Skeletal muscle tissue (tissue), 4 donors: Measurements from ENCODE around the gene TICAM2. TPM values are rescaled to one million over a fixed set of nuclear protein-coding genes. Genes with fewer than 3 reads are reported as not detected.

Source experiments
- H3K27ac ChIP-seq: one replicate; pipeline ENCODE4 v1.7.0; 2013; ENCODE audit warnings: mild to moderate bottlenecking, low read depth, low read length, inconsistent platforms
- H3K27me3 ChIP-seq, 3 donors: one replicate each; pipeline ENCODE4 v1.7.0; 2013; ENCODE audit warnings: low read length in 3 of 3; ENCODE audit not compliant: control insufficient read depth in 3 of 3, insufficient read depth in 3 of 3
- H3K36me3 ChIP-seq, 3 donors: one replicate each; pipeline ENCODE4 v1.7.0; 2013; ENCODE audit warnings: low read length in 3 of 3; ENCODE audit not compliant: control insufficient read depth in 3 of 3, insufficient read depth in 3 of 3
- H3K4me1 ChIP-seq, 3 donors: one replicate each; pipeline ENCODE4 v1.7.0; 2013; ENCODE audit warnings: low read length in 3 of 3, mild to moderate bottlenecking in 3 of 3; ENCODE audit not compliant: control insufficient read depth in 3 of 3, insufficient read depth in 3 of 3
- H3K4me3 ChIP-seq, 3 donors: one replicate each; pipeline ENCODE4 v1.7.0; 2013; ENCODE audit warnings: low read length in 3 of 3
- H3K9ac ChIP-seq, 3 donors: one replicate each; pipeline ENCODE4 v1.7.0; 2013; ENCODE audit warnings: low read length in 3 of 3, mild to moderate bottlenecking in 3 of 3, moderate library complexity in 2 of 3, low read depth in 1 of 3
- H3K9me3 ChIP-seq, 3 donors: one replicate each; pipeline ENCODE4 v1.7.0; 2013; ENCODE audit warnings: low read length in 3 of 3; ENCODE audit not compliant: control insufficient read depth in 3 of 3
- total RNA-seq: library from RNA; depleted of rRNA; stranded (reverse); fragments of >200 nt; gene quantifications from one replicate; pipeline ENCODE4 v1.2.3, GENCODE V29; 2014
- donor health status: Osteomylitis.

TICAM2 gene
- total RNA-seq, 1 donor from 2014 or later, result 2.6 TPM

DNA sequence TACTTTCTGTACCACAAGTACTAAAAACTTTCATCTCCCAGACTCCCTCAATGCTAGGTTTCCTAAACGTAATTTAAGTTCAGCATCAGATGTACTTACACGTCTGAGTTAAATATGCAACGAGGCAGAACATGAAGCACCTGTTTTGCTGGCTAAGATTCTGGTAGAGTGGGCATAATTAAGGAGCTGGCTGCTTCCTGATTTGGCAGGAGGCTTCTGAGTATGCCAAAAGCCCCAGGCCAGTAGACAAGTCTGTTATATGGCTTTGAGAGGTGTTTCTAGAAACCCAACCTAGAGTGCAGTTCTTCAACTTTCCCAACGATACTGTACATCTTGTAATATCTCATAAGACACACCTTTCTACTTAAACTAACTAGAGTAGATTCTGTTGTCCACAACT, 13.6 kb downstream of the TICAM2 start:
- H3K4me1 ChIP-seq, result peaks cover 13 to 33% (median 13%) of the 10 kb centered on the region in 3 donors
- H3K4me3 ChIP-seq, result no peak overlapping the region
- no peaks in the 10 kb centered on the region for H3K27me3 ChIP-seq
- H3K36me3 ChIP-seq, result no peaks in the 10 kb centered on the region
- no peaks in the 10 kb centered on the region for H3K9me3 ChIP-seq
- H3K27ac ChIP-seq, result peak overlapping the region; percentile 6
- H3K9ac ChIP-seq, result no peak overlapping the region

DNA sequence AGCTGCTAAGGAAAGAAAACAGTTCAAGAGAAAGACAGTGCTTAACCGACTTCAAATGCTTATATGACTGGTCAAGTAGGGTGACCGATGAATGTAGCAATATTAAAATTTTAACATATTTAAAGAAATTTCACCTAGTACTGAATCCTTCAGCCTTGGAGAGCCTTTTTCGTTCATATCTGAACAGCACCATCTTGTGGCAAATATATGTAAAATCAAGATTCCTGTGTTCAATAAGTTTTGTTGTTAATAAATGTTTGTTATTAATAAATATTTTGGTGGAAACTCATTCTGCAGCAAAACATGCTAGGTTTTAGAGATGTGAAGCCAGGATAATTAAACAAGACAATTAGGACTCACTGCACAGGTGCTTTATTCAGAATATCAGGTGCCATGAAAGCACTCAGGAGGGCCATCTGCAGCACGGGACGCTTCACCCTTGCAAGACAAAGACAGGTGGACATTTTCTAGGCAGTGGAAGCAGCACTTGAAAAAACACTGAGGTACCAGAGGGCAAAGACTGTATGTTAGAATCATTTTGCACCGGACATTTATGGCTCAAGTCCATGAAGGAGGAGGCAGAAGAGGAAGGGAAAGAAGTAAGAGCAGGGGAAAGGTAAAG, 15.6 kb downstream of the TICAM2 start:
- H3K4me1 ChIP-seq, result peaks cover 13 to 37% (median 13%) of the 10 kb centered on the region in 3 donors
- H3K27me3 ChIP-seq, result no peaks in the 10 kb centered on the region
- H3K4me3 ChIP-seq, result peak overlapping the region in 1 of 3 donors; percentile 46
- no peaks in the 10 kb centered on the region for H3K36me3 ChIP-seq
- no peak overlapping the region for H3K27ac ChIP-seq
- peak overlapping the region in 1 of 3 donors; percentile 61 for H3K9ac ChIP-seq
- no peaks in the 10 kb centered on the region for H3K9me3 ChIP-seq

DNA sequence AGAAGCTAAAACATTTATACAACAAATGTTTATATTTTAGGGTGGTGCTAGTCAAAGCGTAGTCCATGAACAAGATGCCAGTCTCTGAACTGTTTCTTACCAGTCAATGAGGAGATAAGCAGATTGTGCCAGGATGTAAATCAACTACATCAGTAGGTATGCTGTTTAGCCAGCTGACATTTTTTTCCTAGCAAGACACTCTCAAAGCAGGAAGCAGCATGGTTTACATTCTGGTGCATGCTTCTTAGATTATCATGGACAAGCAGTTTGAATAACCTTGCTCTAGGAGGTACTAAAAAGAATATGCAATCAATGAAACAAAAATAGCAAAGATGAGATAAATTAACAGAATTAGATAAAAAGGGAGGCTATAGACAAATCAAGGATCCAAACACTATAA, 17.0 kb downstream of the TICAM2 start:
- Histone ChIP-seq H3K9ac (no peak overlapping the region), H3K27ac (no peak overlapping the region), H3K36me3 (peaks cover 0 to 8% (median 4%) of the 10 kb centered on the region in 3 donors), H3K4me1 (peaks cover 13 to 37% (median 13%) of the 10 kb centered on the region in 3 donors), H3K9me3 (no peaks in the 10 kb centered on the region), H3K4me3 (no peak overlapping the region), H3K27me3 (no peaks in the 10 kb centered on the region)

DNA sequence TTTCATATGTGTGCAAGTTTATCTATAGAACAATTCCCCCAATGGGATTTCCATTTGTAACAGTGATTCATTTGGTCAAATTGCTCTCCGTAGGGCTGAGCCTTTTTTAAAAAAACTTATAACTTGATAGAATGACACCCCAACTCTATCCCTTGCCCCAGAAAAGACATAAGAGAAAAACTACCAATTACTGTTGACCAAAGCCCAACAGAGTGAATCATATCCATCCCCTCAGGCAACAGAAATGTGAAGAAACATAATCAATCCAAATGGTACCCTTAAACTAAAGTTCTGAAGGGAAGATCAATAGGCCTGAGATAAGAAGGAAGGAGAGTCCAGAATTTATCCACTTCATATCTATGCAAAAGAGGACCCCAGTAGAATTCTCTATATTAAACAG, 17.8 kb downstream of the TICAM2 start:
- Histone ChIP-seq H3K4me1 (peaks cover 10 to 37% (median 13%) of the 10 kb centered on the region in 3 donors), H3K36me3 (peaks cover 0 to 10% (median 6%) of the 10 kb centered on the region in 3 donors), H3K27ac (no peak overlapping the region), H3K9ac (no peak overlapping the region), H3K4me3 (no peak overlapping the region), H3K9me3 (no peaks in the 10 kb centered on the region), H3K27me3 (no peaks in the 10 kb centered on the region)

DNA sequence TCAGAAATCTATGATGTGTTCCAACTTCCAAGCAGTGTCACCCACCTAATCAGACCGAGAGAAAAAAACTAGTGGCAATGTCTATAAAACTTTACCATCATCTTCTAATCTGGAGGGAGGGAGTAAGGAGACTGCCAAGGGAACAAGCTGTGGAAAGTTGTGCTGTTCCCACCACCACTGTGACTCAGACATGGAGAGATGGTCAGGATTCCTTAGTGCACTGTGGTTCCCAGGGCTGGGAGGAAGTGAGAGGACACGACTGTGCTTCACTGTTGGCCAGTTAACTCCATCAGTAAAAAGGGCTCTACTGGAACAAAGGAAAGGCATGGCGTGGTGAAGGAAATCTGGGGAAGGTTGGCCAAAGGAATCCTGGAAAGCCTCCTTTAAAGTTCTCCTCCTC, 18.8 kb downstream of the TICAM2 start:
- H3K9me3 ChIP-seq, result no peaks in the 10 kb centered on the region
- no peaks in the 10 kb centered on the region for H3K27me3 ChIP-seq
- peaks cover 0 to 10% (median 6%) of the 10 kb centered on the region in 3 donors for H3K36me3 ChIP-seq
- H3K4me3 ChIP-seq, result no peak overlapping the region
- H3K9ac ChIP-seq, result no peak overlapping the region
- no peak overlapping the region for H3K27ac ChIP-seq
- peaks cover 10 to 30% (median 11%) of the 10 kb centered on the region in 3 donors for H3K4me1 ChIP-seq

DNA sequence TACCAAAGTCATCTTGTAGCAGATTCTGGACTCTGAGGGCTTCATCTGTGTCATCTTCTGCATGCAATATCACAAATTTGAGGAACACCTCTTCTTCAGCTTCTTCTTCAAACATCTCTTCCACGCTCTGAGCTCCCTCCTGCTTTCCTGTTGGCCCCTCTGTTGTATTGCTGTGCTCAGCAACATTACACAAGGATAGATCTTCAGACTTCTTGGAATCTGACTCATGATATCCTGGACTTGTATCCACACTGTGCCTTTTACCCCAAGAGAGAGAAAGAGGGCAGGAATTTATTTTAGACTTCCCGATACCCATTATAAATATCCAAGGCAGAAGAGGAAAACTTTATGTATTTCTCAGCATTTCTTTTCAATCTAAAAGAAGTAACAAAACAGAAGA, 21.3 kb downstream of the TICAM2 start:
- H3K27ac ChIP-seq, result no peak overlapping the region
- H3K4me3 ChIP-seq, result no peak overlapping the region
- H3K9me3 ChIP-seq, result no peaks in the 10 kb centered on the region
- H3K27me3 ChIP-seq, result no peaks in the 10 kb centered on the region
- peaks cover 0 to 10% (median 8%) of the 10 kb centered on the region in 3 donors for H3K36me3 ChIP-seq
- H3K4me1 ChIP-seq, result peaks cover 2 to 12% (median 3%) of the 10 kb centered on the region in 3 donors
- H3K9ac ChIP-seq, result no peak overlapping the region

DNA sequence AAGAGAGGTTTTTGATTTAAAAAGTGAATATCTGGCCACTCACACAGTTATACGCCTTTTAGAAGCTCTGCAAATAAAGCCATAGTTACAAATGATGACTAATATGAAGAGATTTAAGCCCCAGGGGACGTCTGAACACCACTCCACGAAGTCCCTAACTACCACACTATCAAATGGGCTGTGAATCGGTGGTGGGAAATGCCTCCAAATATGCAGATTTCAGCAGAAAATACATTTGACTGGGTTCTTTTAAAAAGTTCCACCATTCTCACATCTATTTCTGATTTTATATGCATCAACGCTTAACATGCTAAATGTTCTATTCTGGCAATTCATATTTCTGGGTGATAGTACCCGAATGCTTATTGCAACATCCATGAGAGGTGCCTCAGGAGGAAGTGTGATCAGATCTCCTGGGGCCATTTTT, 22.5 kb downstream of the TICAM2 start:
- Histone ChIP-seq H3K36me3 (peaks cover 0 to 10% (median 8%) of the 10 kb centered on the region in 3 donors), H3K4me3 (no peak overlapping the region), H3K9ac (no peak overlapping the region), H3K27ac (no peak overlapping the region), H3K4me1 (peaks cover 0 to 4% (median 0%) of the 10 kb centered on the region in 3 donors), H3K27me3 (no peaks in the 10 kb centered on the region), H3K9me3 (no peaks in the 10 kb centered on the region)

DNA sequence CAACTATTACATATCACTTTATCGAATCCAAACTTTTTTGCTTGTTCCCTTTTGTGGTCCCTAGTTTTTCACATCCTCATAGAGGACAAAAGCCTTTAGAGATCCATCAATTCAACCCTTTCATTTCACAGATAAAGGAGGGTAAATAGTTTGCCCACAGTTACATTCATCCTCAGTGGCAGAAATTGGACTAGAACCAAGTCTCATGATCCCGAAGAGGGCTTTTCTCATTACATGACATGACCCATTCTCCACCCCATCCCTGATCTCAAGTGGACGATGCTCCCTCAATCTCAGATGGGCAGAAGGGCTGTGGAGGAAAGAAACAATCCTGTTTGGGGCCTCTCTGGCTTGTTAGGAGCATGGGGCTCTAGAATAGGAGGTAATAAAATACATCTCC, 23.1 kb downstream of the TICAM2 start:
- Histone ChIP-seq H3K36me3 (peaks cover 0 to 10% (median 8%) of the 10 kb centered on the region in 3 donors), H3K27ac (no peak overlapping the region), H3K9me3 (no peaks in the 10 kb centered on the region), H3K4me1 (peaks cover 0 to 4% (median 0%) of the 10 kb centered on the region in 3 donors), H3K27me3 (no peaks in the 10 kb centered on the region), H3K4me3 (no peak overlapping the region), H3K9ac (no peak overlapping the region)

DNA sequence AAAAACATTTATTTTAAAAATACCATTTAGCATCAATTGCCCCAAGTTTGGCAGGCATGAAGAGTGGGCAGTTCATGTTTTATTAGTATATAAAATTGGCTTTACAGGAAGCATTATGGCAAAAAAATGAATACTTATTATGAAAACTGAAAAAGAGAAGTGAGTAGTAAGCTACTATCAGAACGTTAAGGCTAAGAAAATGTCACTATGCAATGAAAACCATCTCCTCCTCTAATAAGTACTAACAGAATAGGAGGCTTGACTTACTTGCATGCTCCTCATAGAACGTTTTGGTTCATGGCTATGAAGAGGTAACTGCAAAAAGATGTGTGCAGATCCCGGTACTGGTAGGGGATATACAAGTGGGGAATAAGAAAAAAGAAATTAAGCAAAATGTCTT, 23.6 kb downstream of the TICAM2 start:
- H3K9ac ChIP-seq, result no peak overlapping the region
- H3K4me1 ChIP-seq, result peaks cover 0 to 4% (median 0%) of the 10 kb centered on the region in 3 donors
- H3K27me3 ChIP-seq, result no peaks in the 10 kb centered on the region
- H3K9me3 ChIP-seq, result no peaks in the 10 kb centered on the region
- peaks cover 0 to 10% (median 8%) of the 10 kb centered on the region in 3 donors for H3K36me3 ChIP-seq
- no peak overlapping the region for H3K4me3 ChIP-seq
- no peak overlapping the region for H3K27ac ChIP-seq

DNA sequence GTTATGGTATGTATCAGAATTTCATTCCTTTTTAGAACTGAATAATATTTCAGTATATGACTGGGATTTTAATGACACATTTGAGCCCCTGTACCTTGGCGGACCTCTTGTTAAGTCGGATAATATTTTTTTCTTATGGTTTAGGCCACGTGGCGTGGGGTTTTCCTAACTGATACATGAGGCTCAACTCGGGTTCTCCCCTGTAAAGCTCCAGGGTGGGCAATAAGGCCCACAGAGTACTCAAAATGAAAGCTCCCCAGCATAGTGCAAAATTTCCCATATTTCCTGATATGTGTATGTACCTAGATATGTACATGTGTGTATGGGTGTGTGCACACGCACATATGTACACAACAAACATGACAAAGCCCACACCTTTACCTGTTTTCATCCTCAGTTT, 24.5 kb downstream of the TICAM2 start:
- no peaks in the 10 kb centered on the region for H3K27me3 ChIP-seq
- H3K27ac ChIP-seq, result no peak overlapping the region
- peaks cover 0 to 10% (median 8%) of the 10 kb centered on the region in 3 donors for H3K36me3 ChIP-seq
- H3K9ac ChIP-seq, result no peak overlapping the region
- H3K4me3 ChIP-seq, result no peak overlapping the region
- no peaks in the 10 kb centered on the region for H3K4me1 ChIP-seq
- no peaks in the 10 kb centered on the region for H3K9me3 ChIP-seq
